Bronchial epithelial cell (primary cell): ENCODE results near the gene REPS2. TPM values are rescaled to one million over a fixed set of nuclear protein-coding genes. Genes with fewer than 3 reads are reported as not detected.

Experiments
- DNase-seq: peaks from one replicate; pipeline ENCODE4 v3.0.0-alpha.2; 2010; ENCODE audit warnings: low read depth
- FAIRE-seq: peaks from 2 replicates; lab custom pipeline; 2011; peaks lifted over from hg19 to GRCh38; lab: Jason Lieb, UNC
- H3K27me3 ChIP-seq: 2 replicates; pipeline ENCODE4 v1.5.1; 2011; ENCODE audit warnings: low read length; ENCODE audit not compliant: control insufficient read depth, insufficient read depth
- H3K36me3 ChIP-seq: 2 replicates; pipeline ENCODE4 v1.5.1; 2011; ENCODE audit warnings: low read length; ENCODE audit not compliant: control insufficient read depth, insufficient read depth
- H3K4me3 ChIP-seq: 2 replicates; pipeline ENCODE4 v1.5.1; 2011; ENCODE audit warnings: mild to moderate bottlenecking, low read depth, low read length, control low read depth
- CTCF ChIP-seq: IDR thresholded peaks from 2 replicates; pipeline ENCODE4 v1.5.1; 2011; ENCODE audit warnings: mild to moderate bottlenecking, moderate library complexity, low read length, control low read depth, inconsistent platforms; ENCODE audit not compliant: insufficient read depth, severe bottlenecking
- total RNA-seq: library from RNA; depleted of rRNA; stranded (reverse); fragments of >200 nt; gene quantifications from 2 replicates; pipeline ENCODE4 v1.2.1, GENCODE V29; 2014

The REPS2 gene
- total RNA-seq, 1 donor from 2014 or later, result 0.79 TPM

GRCh38 chrX:16924631-16925480 is 21.6 kb upstream of the REPS2 start:
- DNase-seq (no peak), FAIRE-seq (no peak)
- no peak for TF ChIP-seq CTCF
- H3K27me3 ChIP-seq, result no peaks in the 10 kb centered on the region
- H3K4me3 ChIP-seq, result no peak overlapping the region
- no peaks in the 10 kb centered on the region for H3K36me3 ChIP-seq

DNA sequence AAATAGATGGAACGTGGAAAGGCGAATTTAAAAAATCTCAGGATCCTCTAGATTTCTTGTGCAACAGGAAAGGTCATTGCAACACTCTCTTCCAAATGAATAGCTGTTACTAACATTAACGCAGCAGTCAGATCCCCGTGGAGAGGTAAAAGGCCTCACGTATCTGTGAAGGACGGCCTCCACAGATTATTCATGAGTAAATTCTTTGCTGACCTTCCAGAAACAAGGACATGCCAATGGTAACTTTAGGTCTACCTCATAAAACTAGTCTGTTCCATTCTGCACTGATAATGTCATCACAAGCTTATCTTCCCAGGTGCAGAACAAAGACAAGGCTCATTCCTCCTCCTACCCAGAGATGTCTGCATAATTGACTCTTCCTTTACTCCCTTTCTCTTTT is 16.1 kb upstream of the REPS2 start:
- no peak for TF ChIP-seq CTCF
- no peaks in the 10 kb centered on the region for H3K27me3 ChIP-seq
- H3K4me3 ChIP-seq, result no peak overlapping the region
- no peak for FAIRE-seq
- no peak for DNase-seq
- no peaks in the 10 kb centered on the region for H3K36me3 ChIP-seq

DNA sequence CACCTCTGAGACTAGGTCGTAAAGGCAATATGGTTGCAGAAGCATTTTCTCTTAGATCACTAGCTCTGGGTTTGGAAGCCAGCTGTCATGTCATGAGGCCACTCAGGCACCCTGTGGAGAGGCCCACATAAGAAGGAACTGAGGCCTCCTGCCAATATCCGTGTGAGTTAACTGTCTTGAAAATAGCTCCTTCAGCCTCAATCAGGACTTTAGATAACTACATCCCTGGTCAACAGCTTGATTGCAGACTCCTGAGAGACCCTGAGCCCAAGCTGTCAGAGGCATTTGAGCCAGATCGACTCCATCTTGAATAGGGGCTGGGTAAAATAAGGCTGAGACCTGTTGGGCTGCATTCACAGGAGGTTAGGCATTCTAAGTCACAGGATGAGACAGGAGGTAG is 15.1 kb upstream of the REPS2 start:
- H3K4me3 ChIP-seq, result no peak overlapping the region
- no peak for TF ChIP-seq CTCF
- no peaks in the 10 kb centered on the region for H3K27me3 ChIP-seq
- FAIRE-seq, result no peak
- no peaks in the 10 kb centered on the region for H3K36me3 ChIP-seq
- no peak for DNase-seq

DNA sequence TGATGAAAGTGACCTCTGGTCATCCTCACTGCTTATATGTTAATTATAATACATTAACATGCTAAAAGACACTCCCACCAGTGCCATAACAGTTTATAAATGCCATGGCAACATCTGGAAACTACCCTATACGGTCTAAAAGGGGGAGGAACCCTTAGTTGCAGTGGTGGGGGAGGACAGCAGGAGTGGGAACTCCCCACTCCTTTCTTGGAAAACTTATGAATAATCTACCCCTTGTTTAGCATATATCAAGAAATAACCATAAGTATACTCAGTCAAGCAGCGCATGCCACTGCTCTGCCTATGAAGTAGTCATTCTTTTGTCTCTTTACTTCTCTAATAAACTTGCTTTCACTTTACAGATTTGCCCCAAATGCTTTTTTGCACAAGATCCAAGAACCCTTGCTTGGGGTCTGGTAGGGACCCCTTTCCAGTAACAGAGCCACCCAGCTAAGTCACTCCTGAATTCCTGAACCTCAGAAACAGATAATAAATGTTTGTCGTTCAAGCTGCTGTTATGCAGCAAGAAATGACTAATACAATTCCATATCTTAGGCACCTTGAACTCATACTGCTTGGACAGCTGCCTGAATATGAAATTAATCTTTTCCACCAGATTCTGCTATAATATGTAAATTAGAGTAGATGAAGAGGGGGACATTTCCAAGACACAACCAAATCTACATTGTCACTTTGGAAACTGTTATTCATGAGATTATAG is 14.4 kb upstream of the REPS2 start:
- Histone ChIP-seq H3K27me3 (no peaks in the 10 kb centered on the region), H3K36me3 (no peaks in the 10 kb centered on the region), H3K4me3 (no peak overlapping the region)
- no peak for TF ChIP-seq CTCF
- no peak for DNase-seq
- FAIRE-seq, result no peak

GRCh38 chrX:16934185-16934584 is 12.3 kb upstream of the REPS2 start:
- no peak for TF ChIP-seq CTCF
- DNase-seq (no peak), FAIRE-seq (no peak)
- no peaks in the 10 kb centered on the region for H3K36me3 ChIP-seq
- no peak overlapping the region for H3K4me3 ChIP-seq
- H3K27me3 ChIP-seq, result no peaks in the 10 kb centered on the region
